ENCODE data around the gene TCP11L2. TPM values are rescaled to one million over a fixed set of nuclear protein-coding genes. Genes with fewer than 3 reads are reported as not detected.

Gene TCP11L2
- total and polyA plus RNA-seq, 2 of the 13 experiments (the other 11 are each of a cell fraction or from before 2014, with no cell fraction given), result 4.6 to 24.1 TPM

- TF ChIP-seq ZSCAN25 (CRISPR knock-in tag; IDR thresholded peaks at IDR 0.05) (no peak), ZNF333 (CRISPR knock-in tag; IDR thresholded peaks at IDR 0.05; ENCODE audit: borderline replicate concordance) (no peak), NFATC3 (CRISPR knock-in tag; IDR thresholded peaks at IDR 0.05) (no peak), ZKSCAN1 (IDR thresholded peaks at IDR 0.05; ENCODE audit: low read length) (no peak), ZBED4 (CRISPR knock-in tag; IDR thresholded peaks at IDR 0.05; ENCODE audit: borderline replicate concordance) (no peak), HNRNPK (IDR thresholded peaks at IDR 0.05; ENCODE audit: low read depth, low read length, poor library complexity, severe bottlenecking) (no peak), NR2F1 (CRISPR knock-in tag; IDR thresholded peaks at IDR 0.05) (peak; percentile 41 to 68; a peak in 2 of 4 replicates), ZNF746 (CRISPR knock-in tag; IDR thresholded peaks at IDR 0.05) (peak; percentile 83), HDAC1 (CRISPR knock-in tag; IDR thresholded peaks at IDR 0.05) (peak; percentile 95), PHF20 (CRISPR knock-in tag; IDR thresholded peaks at IDR 0.05) (peak; percentile 60; the same call in 1 of the 2 replicates), TAF1 (CRISPR knock-in tag; IDR thresholded peaks at IDR 0.05) (no peak; the same call in 1 of the 2 replicates), TEF (CRISPR knock-in tag; IDR thresholded peaks at IDR 0.05) (no peak), MLLT10 (CRISPR knock-in tag; IDR thresholded peaks at IDR 0.05) (no peak), MAFK (conservative IDR thresholded peaks at IDR 0.05 in 1 of 2, IDR thresholded peaks at IDR 0.05 in 1 of 2; ENCODE audit: low read length in 2 of 2) (no peak), ONECUT2 (CRISPR knock-in tag; IDR thresholded peaks at IDR 0.05) (no peak), ZBTB25 (CRISPR knock-in tag; IDR thresholded peaks at IDR 0.05) (0 out of 2 replicates have a peak, but pooled peaks have one; percentile 22), ZNF816 (CRISPR knock-in tag; IDR thresholded peaks at IDR 0.05; ENCODE audit: borderline replicate concordance) (no peak; the same call in 1 of the 2 replicates), ZNF678 (CRISPR knock-in tag; IDR thresholded peaks at IDR 0.05) (no peak), PAWR (CRISPR knock-in tag; IDR thresholded peaks at IDR 0.05; ENCODE audit: borderline replicate concordance) (no peak), GPBP1L1 (CRISPR knock-in tag; IDR thresholded peaks at IDR 0.05) (no peak), ZBTB33 (CRISPR knock-in tag; IDR thresholded peaks at IDR 0.05) (no peak)
These were observed 18.0 kb upstream of the TCP11L2 start (continued) for GRCh38 chr12:106284358-106285105.
